ENCODE measurements around the gene EMID1.

GRCh38 chr22:29157759-29158535 lies 47.7 kb upstream of the EMID1 start:
- no peak for TF ChIP-seq CTCF (IDR thresholded peaks at IDR 0.05)
- TF ChIP-seq POLR2AphosphoS5 (IDR thresholded peaks at IDR 0.05; ENCODE audit: low read depth, low read length) = no peak
- no peak for TF ChIP-seq EZH2phosphoT487 (IDR thresholded peaks at IDR 0.05; ENCODE audit: borderline replicate concordance, low read depth)
- TF ChIP-seq NFIC (IDR thresholded peaks at IDR 0.05; ENCODE audit: borderline replicate concordance) = no peak
